HG02870 (cell line): Measurements from ENCODE around the gene LMLN.
"Not testable (repeated sequence)": the region's sequence is repeated elsewhere in the genome, so short reads cannot be mapped to it uniquely, and the experiment has no call there.

ENCODE experiments used
- ATAC-seq: cut with Tn5 transposase; IDR thresholded peaks from one replicate; pipeline ENCODE4 v1.9.1; 2021; ENCODE audit warnings: mild to moderate bottlenecking, moderate library complexity; ENCODE audit not compliant: unreplicated experiment

Gene LMLN

GRCh38 chr3:197955892-197956477 is 4.0 kb upstream of the LMLN start:
- no peak for ATAC-seq

GRCh38 chr3:197956626-197956988 is 3.4 kb upstream of the LMLN start:
- no peak for ATAC-seq

- no peak for ATAC-seq
These were observed 2.3 kb upstream of the LMLN start for GRCh38 chr3:197957790-197958133.

GRCh38 chr3:197958346-197958745 is 1.7 kb upstream of the LMLN start:
- no peak for ATAC-seq

GRCh38 chr3:197958848-197959247 is 1.2 kb upstream of the LMLN start:
- not testable (repeated sequence) for ATAC-seq

- no peak for ATAC-seq
These were observed 522 bp upstream of the LMLN start for GRCh38 chr3:197959500-197959890.

- ATAC-seq = no peak
These were observed 921 bp downstream of the LMLN start for GRCh38 chr3:197960694-197961581.

- no peak for ATAC-seq
These were observed 1.5 kb downstream of the LMLN start for GRCh38 chr3:197961582-197961945.

- ATAC-seq = no peak
These were observed 3.1 kb downstream of the LMLN start for GRCh38 chr3:197963019-197963637.

GRCh38 chr3:197967337-197967989 is 7.4 kb downstream of the LMLN start:
- ATAC-seq = not testable (repeated sequence)

GRCh38 chr3:197970588-197970987 is 10.6 kb downstream of the LMLN start:
- no peak for ATAC-seq

- ATAC-seq = no peak
These were observed 14.0 kb downstream of the LMLN start for GRCh38 chr3:197974016-197974415.

- no peak for ATAC-seq
These were observed 15.3 kb downstream of the LMLN start for GRCh38 chr3:197975311-197975710.

GRCh38 chr3:197983076-197983475 is 23.1 kb downstream of the LMLN start:
- ATAC-seq = no peak

- no peak for ATAC-seq
These were observed 29.6 kb downstream of the LMLN start for GRCh38 chr3:197989651-197990050.

- no peak for ATAC-seq
These were observed 34.7 kb downstream of the LMLN start for GRCh38 chr3:197994736-197995135.

GRCh38 chr3:197996855-197997254 is 36.8 kb downstream of the LMLN start:
- no peak for ATAC-seq

GRCh38 chr3:197997936-197998335 is 37.9 kb downstream of the LMLN start:
- no peak for ATAC-seq

GRCh38 chr3:198017090-198017489 is 57.1 kb downstream of the LMLN start:
- ATAC-seq = no peak

GRCh38 chr3:198018416-198018815 is 58.4 kb downstream of the LMLN start:
- ATAC-seq = no peak

GRCh38 chr3:198019115-198019514 is 59.1 kb downstream of the LMLN start:
- ATAC-seq = no peak

- ATAC-seq = no peak
These were observed 61.3 kb downstream of the LMLN start for GRCh38 chr3:198021320-198021719.
